GM12864 (cell line): Measurements from ENCODE around the gene APPL2.

Experiments
- DNase-seq: peaks from one replicate; pipeline ENCODE4 v3.0.0-alpha.2; 2011; ENCODE audit warnings: low read depth
- H3K4me3 ChIP-seq: 2 replicates; pipeline ENCODE4 v1.5.1; 2011; ENCODE audit warnings: mild to moderate bottlenecking, low read depth, low read length, control low read depth
- TF ChIP-seq, protein P1 (sequence below): IDR thresholded peaks from 2 replicates; pipeline ENCODE4 v1.5.1; 2011; ENCODE audit warnings: low read depth, mild to moderate bottlenecking, moderate library complexity, low read length, control low read depth, inconsistent platforms; ENCODE audit errors: missing control alignments

The APPL2 gene

DNA sequence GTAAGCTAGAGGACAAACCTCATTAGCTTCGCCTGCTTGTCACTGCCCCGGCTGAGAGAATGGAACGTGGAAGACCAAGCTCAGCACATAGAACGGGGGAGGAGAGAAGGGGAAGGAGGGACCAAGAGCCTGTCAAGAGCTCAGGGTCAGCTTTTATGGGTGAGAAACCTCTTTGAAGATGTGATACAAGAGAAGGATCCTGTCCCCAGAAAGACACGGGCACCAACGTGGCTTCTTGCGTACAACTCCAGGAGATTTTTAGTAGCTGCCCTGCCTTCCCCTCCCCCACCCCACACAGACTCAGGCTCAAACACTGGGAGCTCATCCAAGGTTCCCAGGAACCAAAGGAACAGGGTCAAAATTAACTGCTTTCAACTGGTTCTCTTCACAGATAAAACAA, 34.7 kb downstream of the APPL2 start:
- H3K4me3 ChIP-seq = no peak overlapping the region
- DNase-seq = no peak
- TF ChIP-seq, protein P1, sequence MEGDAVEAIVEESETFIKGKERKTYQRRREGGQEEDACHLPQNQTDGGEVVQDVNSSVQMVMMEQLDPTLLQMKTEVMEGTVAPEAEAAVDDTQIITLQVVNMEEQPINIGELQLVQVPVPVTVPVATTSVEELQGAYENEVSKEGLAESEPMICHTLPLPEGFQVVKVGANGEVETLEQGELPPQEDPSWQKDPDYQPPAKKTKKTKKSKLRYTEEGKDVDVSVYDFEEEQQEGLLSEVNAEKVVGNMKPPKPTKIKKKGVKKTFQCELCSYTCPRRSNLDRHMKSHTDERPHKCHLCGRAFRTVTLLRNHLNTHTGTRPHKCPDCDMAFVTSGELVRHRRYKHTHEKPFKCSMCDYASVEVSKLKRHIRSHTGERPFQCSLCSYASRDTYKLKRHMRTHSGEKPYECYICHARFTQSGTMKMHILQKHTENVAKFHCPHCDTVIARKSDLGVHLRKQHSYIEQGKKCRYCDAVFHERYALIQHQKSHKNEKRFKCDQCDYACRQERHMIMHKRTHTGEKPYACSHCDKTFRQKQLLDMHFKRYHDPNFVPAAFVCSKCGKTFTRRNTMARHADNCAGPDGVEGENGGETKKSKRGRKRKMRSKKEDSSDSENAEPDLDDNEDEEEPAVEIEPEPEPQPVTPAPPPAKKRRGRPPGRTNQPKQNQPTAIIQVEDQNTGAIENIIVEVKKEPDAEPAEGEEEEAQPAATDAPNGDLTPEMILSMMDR = no peak

DNA sequence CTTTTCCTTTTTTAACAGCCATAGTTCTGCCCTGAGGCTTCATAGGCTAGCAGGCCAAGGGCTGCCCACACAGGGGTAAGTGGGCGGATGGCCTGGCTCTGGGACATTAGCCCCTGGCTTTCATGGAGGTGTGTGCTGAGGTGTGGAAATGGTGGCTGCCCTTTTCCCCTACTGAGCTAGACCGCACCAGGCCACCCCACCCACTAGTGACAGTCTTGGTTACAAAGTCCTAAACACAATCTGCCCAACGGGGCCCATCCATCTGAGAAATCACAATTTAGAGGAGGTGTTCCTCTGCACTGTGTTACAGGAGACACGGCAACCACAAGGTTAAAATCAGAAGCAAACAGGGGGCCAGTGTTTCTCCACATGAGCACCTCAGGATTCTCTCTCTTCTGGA, 35.6 kb downstream of the APPL2 start:
- DNase-seq = no peak
- TF ChIP-seq, protein P1 = no peak
- no peak overlapping the region for H3K4me3 ChIP-seq

DNA sequence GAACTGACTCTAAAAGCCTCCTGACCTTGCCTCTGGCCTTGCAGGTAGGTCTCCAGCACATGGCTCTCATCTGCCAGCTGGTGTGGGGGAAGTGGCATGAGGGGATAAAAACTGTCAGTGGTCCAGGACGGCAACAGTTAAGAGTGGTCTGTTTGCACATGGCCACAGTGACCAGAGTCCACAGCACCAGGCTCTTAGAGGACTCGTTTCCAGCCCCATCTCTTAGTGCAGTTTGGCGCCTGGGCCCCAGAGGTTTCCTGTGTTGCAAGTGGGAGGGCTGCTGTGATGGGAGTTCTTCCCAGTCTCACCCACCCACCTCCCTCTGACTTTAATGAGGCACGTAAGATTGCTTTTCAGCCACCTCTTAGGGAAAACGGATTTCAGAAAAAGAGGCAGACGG, 37.0 kb downstream of the APPL2 start:
- no peak overlapping the region for H3K4me3 ChIP-seq
- TF ChIP-seq, protein P1 = no peak
- DNase-seq = no peak

DNA sequence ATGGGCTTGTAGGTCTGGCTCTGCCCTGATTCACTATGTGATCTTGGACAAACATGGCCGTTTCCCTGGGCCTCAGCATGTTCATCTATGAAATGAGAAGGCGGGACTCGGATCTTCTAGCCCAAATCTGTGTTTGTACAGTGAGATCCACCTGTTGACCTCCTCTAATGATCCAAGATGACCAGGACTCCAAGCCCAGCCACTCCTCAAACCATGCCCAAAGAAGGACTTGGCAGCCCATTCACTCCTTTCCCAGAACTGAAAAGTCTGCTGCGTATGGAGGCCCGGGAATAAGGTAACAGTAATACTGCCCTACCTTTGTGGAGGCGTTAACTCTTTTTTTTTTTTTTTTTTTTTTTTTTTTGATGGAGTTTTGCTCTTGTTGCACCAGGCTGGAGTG, 39.9 kb downstream of the APPL2 start:
- TF ChIP-seq, protein P1 = no peak

DNA sequence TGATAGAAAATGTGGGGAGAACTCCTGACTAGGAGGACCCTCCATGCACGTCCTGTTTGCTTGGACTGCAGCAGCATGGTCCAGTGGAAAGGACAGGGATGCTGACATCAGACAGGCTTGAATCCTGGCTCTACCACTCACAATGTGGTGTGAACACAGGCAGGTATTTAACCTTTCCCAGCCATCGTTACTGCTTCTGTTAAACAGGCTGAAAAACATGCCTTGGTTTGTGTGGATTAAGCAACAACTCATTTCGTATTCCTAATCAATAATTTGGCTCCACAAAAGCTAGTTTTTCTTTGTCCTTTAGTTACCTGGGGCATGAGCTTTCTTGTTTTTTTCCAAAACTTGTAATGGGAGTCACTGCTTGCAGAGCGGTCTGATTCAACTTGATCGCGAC, 41.0 kb downstream of the APPL2 start:
- TF ChIP-seq, protein P1 = no peak
- no peak overlapping the region for H3K4me3 ChIP-seq
- DNase-seq = no peak

More for the DNA sequence above, 39.9 kb downstream of the APPL2 start:
- no peak for DNase-seq
- no peak overlapping the region for H3K4me3 ChIP-seq

DNA sequence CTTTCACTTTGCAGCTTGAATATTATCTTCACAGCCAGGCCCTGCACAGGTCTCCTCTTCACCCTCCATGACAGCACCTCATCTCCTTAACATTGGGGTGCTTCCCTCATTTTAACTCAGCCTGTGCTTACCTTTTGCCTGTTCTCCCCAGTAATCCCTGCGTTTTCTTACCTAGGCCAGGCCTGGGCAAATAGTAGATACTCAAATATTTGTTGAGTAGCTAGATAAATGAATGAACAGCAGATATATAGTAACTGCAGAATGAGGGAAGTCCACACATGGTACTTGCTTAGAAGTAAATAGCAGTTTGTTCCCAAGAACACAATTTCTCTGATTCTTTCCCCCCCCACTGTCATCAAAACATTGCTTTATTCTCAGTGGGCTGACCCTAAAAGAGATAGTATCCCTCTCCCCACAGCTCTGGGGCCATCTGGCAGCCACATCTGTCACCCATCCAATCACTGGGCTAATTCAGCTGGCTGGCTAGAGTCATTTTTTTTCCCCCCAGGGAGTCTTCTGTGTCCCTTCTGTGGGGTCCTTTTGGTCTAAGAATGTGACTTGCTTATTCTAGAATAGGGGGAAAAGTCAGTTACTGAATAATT, 43.2 kb downstream of the APPL2 start:
- TF ChIP-seq, protein P1 = no peak
- H3K4me3 ChIP-seq = no peak overlapping the region

DNA sequence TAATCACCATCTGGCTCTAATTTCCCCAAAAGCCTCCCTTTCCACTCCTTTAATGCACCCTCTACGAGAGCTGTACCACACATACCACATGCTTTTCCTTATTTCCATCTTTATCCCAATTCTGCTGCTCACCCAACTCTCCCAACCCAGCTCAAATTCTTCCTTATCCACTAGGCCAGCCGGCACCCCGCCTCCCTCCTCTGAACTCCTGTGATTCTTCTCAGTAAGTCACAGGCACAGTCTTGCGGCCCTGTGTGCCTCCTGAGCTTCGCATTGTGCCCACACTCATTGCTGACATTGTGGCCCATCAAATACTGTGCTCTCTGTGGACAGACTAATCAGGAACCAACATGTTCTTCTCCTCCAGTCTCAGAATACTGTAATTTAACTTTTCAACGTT, 45.4 kb downstream of the APPL2 start:
- TF ChIP-seq, protein P1 = no peak
- no peak for DNase-seq
- H3K4me3 ChIP-seq = no peak overlapping the region

More for the DNA sequence above, 43.2 kb downstream of the APPL2 start:
- DNase-seq = no peak
